Activated B cell treated with CpG ODN at 0.5 μM for 24 hours (primary cell): ENCODE measurements around the gene IBTK. TPM values are rescaled to one million over a fixed set of nuclear protein-coding genes. Genes with fewer than 3 reads are reported as not detected.
"Not testable (repeated sequence)": the region's sequence is repeated elsewhere in the genome, so short reads cannot be mapped to it uniquely, and the experiment has no call there.

Experiments used
- ATAC-seq: fragments of 200-7000 bp; cut with Tn5 transposase; one replicate; pipeline ENCODE4 v1.10.0; 2021; ENCODE audit warnings: low read depth, mild to moderate bottlenecking, moderate library complexity
- CTCF ChIA-PET: fragments of 350-600 bp; sonication (Branson Sonifier 250); formaldehyde crosslinking; loops from one replicate; lab custom pipeline; 2021; ENCODE audit warnings: antibody characterized with exemption; lab: Charles Lee
- POLR2A ChIA-PET: fragments of 350-600 bp; sonication (Branson Sonifier 250); formaldehyde crosslinking; loops from one replicate; lab custom pipeline; 2021; ENCODE audit warnings: antibody characterized with exemption; lab: Charles Lee
- DNase-seq: peaks from one replicate; pipeline ENCODE4 v3.0.0; 2022
- H3K27ac Mint-ChIP-seq: one replicate; pipeline ENCODE4 v1.8.0; 2020; ENCODE audit warnings: mixed read lengths
- H3K27me3 Mint-ChIP-seq: one replicate; pipeline ENCODE4 v1.8.0; 2021; ENCODE audit warnings: mixed read lengths
- H3K36me3 Mint-ChIP-seq: one replicate; pipeline ENCODE4 v1.8.0; 2021; ENCODE audit warnings: low read depth, mixed read lengths
- H3K4me1 Mint-ChIP-seq: one replicate; pipeline ENCODE4 v1.8.0; 2021; ENCODE audit warnings: mixed read lengths
- H3K4me3 Mint-ChIP-seq: one replicate; pipeline ENCODE4 v1.8.0; 2020; ENCODE audit warnings: mild to moderate bottlenecking, mixed read lengths
- H3K9me3 Mint-ChIP-seq: one replicate; pipeline ENCODE4 v1.8.0; 2020; ENCODE audit warnings: mixed read lengths
- CTCF ChIP-seq: fragments of 200-600 bp; IDR thresholded peaks from one replicate; pipeline ENCODE4 v1.8.0; 2022; ENCODE audit warnings: antibody characterized with exemption, mild to moderate bottlenecking
- intact Hi-C: fragments of 100-400 bp; cut with micrococcal nuclease; formaldehyde crosslinking; loops from one replicate; pipeline ENCODE4 v1.15.1; 2024
- total RNA-seq: library from RNA; stranded (reverse); gene quantifications from 2 replicates; pipeline ENCODE4 v1.2.3, GENCODE V29; 2022

Gene IBTK
- total RNA-seq, 1 donor from 2014 or later: 30.1 TPM

- H3K36me3 Mint-ChIP-seq: no peaks in the 10 kb centered on the region
- POLR2A ChIA-PET: no interaction called here
- no peak for ATAC-seq
- no peaks in the 10 kb centered on the region for H3K9me3 Mint-ChIP-seq
- no peaks in the 10 kb centered on the region for H3K27me3 Mint-ChIP-seq
- no peak overlapping the region for H3K4me3 Mint-ChIP-seq
- no peak for DNase-seq
- intact Hi-C loops: no loop called here
- no peak overlapping the region for H3K27ac Mint-ChIP-seq
- no peaks in the 10 kb centered on the region for H3K4me1 Mint-ChIP-seq
- CTCF ChIA-PET: no interaction called here
- no peak for TF ChIP-seq CTCF
These were observed 116.1 kb downstream of the IBTK start for GRCh38 chr6:82131441-82131840.

GRCh38 chr6:82129797-82130196, 117.7 kb downstream of the IBTK start:
- CTCF ChIA-PET: no interaction called here
- TF ChIP-seq CTCF: no peak
- H3K4me1 Mint-ChIP-seq: no peaks in the 10 kb centered on the region
- H3K4me3 Mint-ChIP-seq: no peak overlapping the region
- no peaks in the 10 kb centered on the region for H3K9me3 Mint-ChIP-seq
- POLR2A ChIA-PET: no interaction called here
- DNase-seq (no peak), ATAC-seq (no peak)
- no peaks in the 10 kb centered on the region for H3K36me3 Mint-ChIP-seq
- intact Hi-C loops: no loop called here
- no peak overlapping the region for H3K27ac Mint-ChIP-seq
- no peaks in the 10 kb centered on the region for H3K27me3 Mint-ChIP-seq

GRCh38 chr6:82128973-82129372, 118.6 kb downstream of the IBTK start:
- H3K4me1 Mint-ChIP-seq, H3K4me3 Mint-ChIP-seq, ATAC-seq, H3K27me3 Mint-ChIP-seq, CTCF ChIA-PET, H3K36me3 Mint-ChIP-seq, POLR2A ChIA-PET, intact Hi-C loops, H3K9me3 Mint-ChIP-seq, H3K27ac Mint-ChIP-seq, DNase-seq: not testable (repeated sequence)

- H3K27me3 Mint-ChIP-seq: no peaks in the 10 kb centered on the region
- TF ChIP-seq CTCF: no peak
- H3K36me3 Mint-ChIP-seq: no peaks in the 10 kb centered on the region
- no peaks in the 10 kb centered on the region for H3K4me1 Mint-ChIP-seq
- intact Hi-C loops: no loop called here
- no peak for ATAC-seq
- CTCF ChIA-PET: no interaction called here
- no peaks in the 10 kb centered on the region for H3K9me3 Mint-ChIP-seq
- H3K27ac Mint-ChIP-seq: no peak overlapping the region
- no peak for DNase-seq
- no peak overlapping the region for H3K4me3 Mint-ChIP-seq
- POLR2A ChIA-PET: no interaction called here
These were observed 123.9 kb downstream of the IBTK start for GRCh38 chr6:82123632-82124031.

Other genes starting within 250 kb of the IBTK start
- not detected in 2 replicates for gene TPBG, start 116.1 kb upstream of the IBTK start, total RNA-seq